Measurements from ENCODE around the gene FYB1. TPM values are rescaled to one million over a fixed set of nuclear protein-coding genes. Genes with fewer than 3 reads are reported as not detected.
A peak's percentile ranks its signal among the peaks of the same experiment; 100 is the strongest.

The FYB1 gene
- total RNA-seq, 1 donor from 2014 or later, result 0.31 TPM

- Mint-ChIP-seq H3K27me3 (ENCODE audit: unreplicated experiment) (peaks cover 2% of the 10 kb centered on the region), H3K4me3 (ENCODE audit: unreplicated experiment) (no peak overlapping the region), H3K36me3 (ENCODE audit: low read depth, unreplicated experiment) (no peaks in the 10 kb centered on the region), H3K9me3 (ENCODE audit: unreplicated experiment) (no peaks in the 10 kb centered on the region), H3K4me1 (ENCODE audit: unreplicated experiment) (peaks cover 5% of the 10 kb centered on the region), H3K27ac (ENCODE audit: unreplicated experiment) (no peak overlapping the region)
- TF ChIP-seq, protein P1, sequence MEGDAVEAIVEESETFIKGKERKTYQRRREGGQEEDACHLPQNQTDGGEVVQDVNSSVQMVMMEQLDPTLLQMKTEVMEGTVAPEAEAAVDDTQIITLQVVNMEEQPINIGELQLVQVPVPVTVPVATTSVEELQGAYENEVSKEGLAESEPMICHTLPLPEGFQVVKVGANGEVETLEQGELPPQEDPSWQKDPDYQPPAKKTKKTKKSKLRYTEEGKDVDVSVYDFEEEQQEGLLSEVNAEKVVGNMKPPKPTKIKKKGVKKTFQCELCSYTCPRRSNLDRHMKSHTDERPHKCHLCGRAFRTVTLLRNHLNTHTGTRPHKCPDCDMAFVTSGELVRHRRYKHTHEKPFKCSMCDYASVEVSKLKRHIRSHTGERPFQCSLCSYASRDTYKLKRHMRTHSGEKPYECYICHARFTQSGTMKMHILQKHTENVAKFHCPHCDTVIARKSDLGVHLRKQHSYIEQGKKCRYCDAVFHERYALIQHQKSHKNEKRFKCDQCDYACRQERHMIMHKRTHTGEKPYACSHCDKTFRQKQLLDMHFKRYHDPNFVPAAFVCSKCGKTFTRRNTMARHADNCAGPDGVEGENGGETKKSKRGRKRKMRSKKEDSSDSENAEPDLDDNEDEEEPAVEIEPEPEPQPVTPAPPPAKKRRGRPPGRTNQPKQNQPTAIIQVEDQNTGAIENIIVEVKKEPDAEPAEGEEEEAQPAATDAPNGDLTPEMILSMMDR (IDR thresholded peaks at IDR 0.05; ENCODE audit: unreplicated experiment), result peak; percentile 95
- DNase-seq (ENCODE audit: low spot score), result peak; percentile 63
Observed at GRCh38 chr5:39217365-39218281, 1.7 kb downstream of the FYB1 start.

DNA sequence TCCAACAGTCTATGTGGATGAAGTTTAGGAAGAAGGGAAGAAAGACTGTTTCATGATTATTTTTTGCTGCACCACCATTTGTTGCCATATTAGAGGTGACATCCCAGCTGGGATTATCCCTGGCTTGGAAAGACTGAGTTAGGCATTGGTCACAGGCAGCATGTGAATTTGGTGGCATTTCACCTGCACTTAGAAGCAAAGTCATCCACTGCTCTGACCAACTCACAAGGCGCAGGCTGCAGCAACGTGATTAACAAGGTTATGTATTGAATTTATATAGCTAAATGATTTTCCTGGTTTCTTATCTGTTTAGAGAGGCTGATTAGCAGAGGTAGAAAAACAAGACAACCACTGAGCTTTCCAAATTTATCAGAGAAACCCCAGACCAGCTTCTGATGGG, 2.7 kb downstream of the FYB1 start:
- no peak overlapping the region for H3K27ac Mint-ChIP-seq (ENCODE audit: unreplicated experiment)
- TF ChIP-seq, protein P1 (IDR thresholded peaks at IDR 0.05; ENCODE audit: unreplicated experiment), result no peak
- DNase-seq (ENCODE audit: low spot score), result no peak
- no peak overlapping the region for H3K4me3 Mint-ChIP-seq (ENCODE audit: unreplicated experiment)
- H3K4me1 Mint-ChIP-seq (ENCODE audit: unreplicated experiment), result peaks cover 5% of the 10 kb centered on the region
- peaks cover 2% of the 10 kb centered on the region for H3K27me3 Mint-ChIP-seq (ENCODE audit: unreplicated experiment)
- H3K9me3 Mint-ChIP-seq (ENCODE audit: unreplicated experiment), result no peaks in the 10 kb centered on the region
- no peaks in the 10 kb centered on the region for H3K36me3 Mint-ChIP-seq (ENCODE audit: low read depth, unreplicated experiment)

DNA sequence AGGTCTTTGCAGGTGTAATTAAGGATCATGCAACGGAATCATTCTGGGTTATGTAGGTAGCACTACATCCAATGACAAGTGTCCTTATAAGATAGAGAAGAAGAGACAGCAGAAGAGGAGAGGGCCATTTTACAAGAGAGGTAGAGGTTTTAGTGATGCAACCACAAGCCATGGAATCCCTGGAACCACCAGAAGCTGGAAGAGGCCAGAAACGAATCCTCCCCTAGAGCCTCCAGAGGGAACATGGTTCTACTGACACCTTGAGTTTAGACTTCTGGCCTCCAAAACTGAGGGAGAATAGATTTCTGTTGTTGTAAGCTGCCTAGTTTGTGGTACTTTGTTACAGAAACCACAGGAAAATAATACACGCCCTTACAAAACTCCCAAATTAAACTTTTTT, 3.5 kb downstream of the FYB1 start:
- Mint-ChIP-seq H3K4me1 (ENCODE audit: unreplicated experiment) (peaks cover 5% of the 10 kb centered on the region), H3K9me3 (ENCODE audit: unreplicated experiment) (no peaks in the 10 kb centered on the region), H3K36me3 (ENCODE audit: low read depth, unreplicated experiment) (no peaks in the 10 kb centered on the region), H3K4me3 (ENCODE audit: unreplicated experiment) (no peak overlapping the region), H3K27me3 (ENCODE audit: unreplicated experiment) (peaks cover 2% of the 10 kb centered on the region), H3K27ac (ENCODE audit: unreplicated experiment) (no peak overlapping the region)
- TF ChIP-seq, protein P1 (IDR thresholded peaks at IDR 0.05; ENCODE audit: unreplicated experiment), result no peak
- no peak for DNase-seq (ENCODE audit: low spot score)

GRCh38 chr5:39214912-39215709, 4.3 kb downstream of the FYB1 start:
- H3K4me3 Mint-ChIP-seq (ENCODE audit: unreplicated experiment), result no peak overlapping the region

More at GRCh38 chr5:39214912-39215709, 4.3 kb downstream of the FYB1 start:
- peaks cover 5% of the 10 kb centered on the region for H3K4me1 Mint-ChIP-seq (ENCODE audit: unreplicated experiment)
- H3K27me3 Mint-ChIP-seq (ENCODE audit: unreplicated experiment), result peaks cover 2% of the 10 kb centered on the region
- DNase-seq (ENCODE audit: low spot score), result no peak
- no peaks in the 10 kb centered on the region for H3K9me3 Mint-ChIP-seq (ENCODE audit: unreplicated experiment)
- TF ChIP-seq, protein P1 (IDR thresholded peaks at IDR 0.05; ENCODE audit: unreplicated experiment), result no peak
- no peak overlapping the region for H3K27ac Mint-ChIP-seq (ENCODE audit: unreplicated experiment)
- no peaks in the 10 kb centered on the region for H3K36me3 Mint-ChIP-seq (ENCODE audit: low read depth, unreplicated experiment)
